Left kidney (tissue), 2 donors: ENCODE results near the gene RHOT2. TPM values are rescaled to one million over a fixed set of nuclear protein-coding genes. Genes with fewer than 3 reads are reported as not detected.

Experiments used
- DNase-seq: peaks from one replicate; pipeline ENCODE4 v3.0.0-alpha.2; 2013
- polyA plus RNA-seq: library from polyadenylated mRNA; unstranded; fragments of 120-200 nt; gene quantifications from one replicate; pipeline ENCODE4 v1.2.1, GENCODE V29; 2013; ENCODE audit not compliant: insufficient read length

The RHOT2 gene
- polyA plus RNA-seq, 1 donor = 70.8 TPM

- DNase-seq = no peak
Measured at GRCh38 chr16:630815-631405, 37.0 kb upstream of the RHOT2 start, which contains the start of gene WFIKKN1. WFIKKN1 (plus strand) TSS chr16:630985; CDS start chr16:631254, 269 bp downstream.

DNA sequence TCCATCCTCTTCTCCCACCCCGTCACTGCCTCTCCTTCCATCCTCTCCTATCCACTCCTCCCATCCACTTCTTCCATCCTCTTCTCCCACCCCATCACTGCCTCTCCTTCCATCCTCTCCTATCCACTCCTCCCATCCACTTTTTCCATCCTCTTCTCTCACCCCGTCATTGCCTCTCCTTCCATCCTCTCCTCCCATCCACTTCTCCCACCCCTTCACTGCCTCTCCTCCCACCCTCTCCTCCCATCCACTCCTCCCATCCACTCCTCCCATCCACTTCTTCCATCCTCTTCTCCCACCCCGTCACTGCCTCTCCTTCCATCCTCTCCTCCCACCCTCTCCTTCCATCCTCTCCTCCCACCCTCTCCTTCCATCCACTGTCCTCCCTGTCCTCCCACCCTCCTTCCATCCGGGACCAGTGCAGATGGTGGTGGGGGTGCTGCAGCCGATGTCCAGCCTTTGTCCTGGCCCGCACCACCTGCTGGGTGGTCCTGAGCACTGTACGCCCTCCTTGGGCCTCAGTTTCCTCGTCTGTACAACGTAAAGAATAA lies 36.0 kb upstream of the RHOT2 start:
- no peak for DNase-seq

DNA sequence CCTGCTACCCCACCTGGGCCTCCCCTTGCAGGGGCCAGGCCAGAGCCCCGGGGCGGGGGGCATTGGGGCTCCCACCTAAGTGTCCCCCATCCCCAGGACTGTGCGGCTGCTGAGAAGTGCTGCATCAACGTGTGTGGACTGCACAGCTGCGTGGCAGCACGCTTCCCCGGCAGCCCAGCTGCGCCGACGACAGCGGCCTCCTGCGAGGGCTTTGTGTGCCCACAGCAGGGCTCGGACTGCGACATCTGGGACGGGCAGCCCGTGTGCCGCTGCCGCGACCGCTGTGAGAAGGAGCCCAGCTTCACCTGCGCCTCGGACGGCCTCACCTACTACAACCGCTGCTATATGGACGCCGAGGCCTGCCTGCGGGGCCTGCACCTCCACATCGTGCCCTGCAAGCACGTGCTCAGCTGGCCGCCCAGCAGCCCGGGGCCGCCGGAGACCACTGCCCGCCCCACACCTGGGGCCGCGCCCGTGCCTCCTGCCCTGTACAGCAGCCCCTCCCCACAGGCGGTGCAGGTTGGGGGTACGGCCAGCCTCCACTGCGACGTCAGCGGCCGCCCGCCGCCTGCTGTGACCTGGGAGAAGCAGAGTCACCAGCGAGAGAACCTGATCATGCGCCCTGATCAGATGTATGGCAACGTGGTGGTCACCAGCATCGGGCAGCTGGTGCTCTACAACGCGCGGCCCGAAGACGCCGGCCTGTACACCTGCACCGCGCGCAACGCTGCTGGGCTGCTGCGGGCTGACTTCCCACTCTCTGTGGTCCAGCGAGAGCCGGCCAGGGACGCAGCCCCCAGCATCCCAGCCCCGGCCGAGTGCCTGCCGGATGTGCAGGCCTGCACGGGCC lies 35.2 kb upstream of the RHOT2 start:
- DNase-seq = no peak

DNA sequence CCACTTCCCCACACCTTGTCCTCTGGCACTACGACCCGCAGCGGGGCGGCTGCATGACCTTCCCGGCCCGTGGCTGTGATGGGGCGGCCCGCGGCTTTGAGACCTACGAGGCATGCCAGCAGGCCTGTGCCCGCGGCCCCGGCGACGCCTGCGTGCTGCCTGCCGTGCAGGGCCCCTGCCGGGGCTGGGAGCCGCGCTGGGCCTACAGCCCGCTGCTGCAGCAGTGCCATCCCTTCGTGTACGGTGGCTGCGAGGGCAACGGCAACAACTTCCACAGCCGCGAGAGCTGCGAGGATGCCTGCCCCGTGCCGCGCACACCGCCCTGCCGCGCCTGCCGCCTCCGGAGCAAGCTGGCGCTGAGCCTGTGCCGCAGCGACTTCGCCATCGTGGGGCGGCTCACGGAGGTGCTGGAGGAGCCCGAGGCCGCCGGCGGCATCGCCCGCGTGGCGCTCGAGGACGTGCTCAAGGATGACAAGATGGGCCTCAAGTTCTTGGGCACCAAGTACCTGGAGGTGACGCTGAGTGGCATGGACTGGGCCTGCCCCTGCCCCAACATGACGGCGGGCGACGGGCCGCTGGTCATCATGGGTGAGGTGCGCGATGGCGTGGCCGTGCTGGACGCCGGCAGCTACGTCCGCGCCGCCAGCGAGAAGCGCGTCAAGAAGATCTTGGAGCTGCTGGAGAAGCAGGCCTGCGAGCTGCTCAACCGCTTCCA lies 34.4 kb upstream of the RHOT2 start:
- no peak for DNase-seq

DNA sequence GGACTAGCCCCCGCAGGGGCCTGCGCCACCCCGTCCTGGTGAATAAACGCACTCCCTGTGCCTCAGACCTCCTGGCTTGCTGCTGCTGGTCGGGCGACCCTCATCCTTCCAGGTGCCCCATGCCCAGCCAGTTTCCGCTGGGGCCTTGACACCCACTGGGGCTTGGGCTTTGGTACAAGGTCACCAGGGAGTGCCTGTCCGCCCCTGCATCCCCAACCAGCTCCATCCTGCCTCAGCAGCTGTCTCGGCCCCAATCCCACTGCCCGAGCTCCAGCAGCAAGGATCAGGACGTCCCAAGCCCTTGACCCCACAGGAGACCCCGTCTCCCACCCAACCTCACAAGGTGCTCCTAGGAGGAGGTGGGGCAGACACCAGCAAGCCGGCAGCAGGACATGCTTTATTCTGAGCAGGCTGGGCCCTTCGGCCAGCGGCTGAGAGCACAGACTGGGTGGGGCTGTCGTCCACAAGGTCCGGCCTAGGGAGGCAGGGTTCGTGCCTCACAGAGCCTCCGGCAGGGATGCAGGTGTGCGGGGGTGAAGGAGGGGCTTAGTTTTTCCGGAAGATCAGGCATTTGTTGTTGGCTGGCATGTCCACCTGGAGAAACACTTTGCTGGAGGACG lies 33.8 kb upstream of the RHOT2 start:
- DNase-seq = no peak

- no peak for DNase-seq
Measured at GRCh38 chr16:634996-635395, 32.9 kb upstream of the RHOT2 start.

- DNase-seq = no peak
Measured at GRCh38 chr16:635573-636205, 32.2 kb upstream of the RHOT2 start.

DNA sequence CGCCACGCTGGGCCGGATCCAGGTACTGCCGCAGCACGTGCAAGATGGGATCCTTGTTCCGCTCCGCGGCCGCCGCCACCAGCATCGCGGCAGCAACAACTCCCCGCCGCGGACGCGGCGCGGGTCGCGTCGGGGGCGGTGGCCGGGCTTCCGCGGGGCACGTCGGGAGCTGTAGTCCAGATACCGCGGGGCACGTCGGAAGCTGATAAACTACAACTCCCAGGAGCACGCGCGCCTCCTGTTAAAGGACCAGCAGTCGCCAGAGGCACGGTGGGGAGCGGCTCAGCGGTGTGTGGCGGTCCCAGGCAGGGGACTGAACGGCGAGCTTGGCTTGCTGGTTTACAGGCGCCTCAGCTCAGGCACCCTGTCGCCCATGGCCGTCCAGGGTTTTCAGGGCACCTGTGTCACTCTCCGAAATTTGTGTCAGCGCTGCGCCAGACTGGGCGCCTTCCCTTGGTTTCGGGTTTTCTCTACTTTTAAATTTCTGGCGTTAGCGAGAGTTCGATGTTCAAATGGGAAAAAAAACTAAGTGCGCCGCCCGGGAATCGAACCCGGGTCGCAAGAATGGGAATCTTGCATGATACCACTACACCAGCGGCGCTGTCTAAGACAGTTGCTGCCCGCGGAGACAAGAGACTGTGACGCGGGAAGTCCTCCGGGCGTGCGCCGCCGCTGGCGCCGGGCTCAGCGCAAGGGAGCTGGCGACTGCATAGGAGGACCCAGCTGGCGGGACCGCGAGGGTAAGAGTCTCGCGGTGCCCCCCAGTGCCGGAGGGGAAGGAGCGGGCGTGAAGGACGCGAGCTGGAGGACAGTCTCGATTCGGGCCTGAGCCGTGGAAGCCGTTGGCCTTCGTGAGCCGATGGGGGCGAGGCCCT lies 31.5 kb upstream of the RHOT2 start, which contains the start of gene METTL26:
Gene METTL26 (minus strand): TSS at position 100 of the 875 bp plus-strand sequence. CDS start 15 bp downstream, at position 85.
- peak; percentile 92 for DNase-seq

- DNase-seq = peak; percentile 87
Measured at GRCh38 chr16:637081-638018, 30.6 kb upstream of the RHOT2 start.

DNA sequence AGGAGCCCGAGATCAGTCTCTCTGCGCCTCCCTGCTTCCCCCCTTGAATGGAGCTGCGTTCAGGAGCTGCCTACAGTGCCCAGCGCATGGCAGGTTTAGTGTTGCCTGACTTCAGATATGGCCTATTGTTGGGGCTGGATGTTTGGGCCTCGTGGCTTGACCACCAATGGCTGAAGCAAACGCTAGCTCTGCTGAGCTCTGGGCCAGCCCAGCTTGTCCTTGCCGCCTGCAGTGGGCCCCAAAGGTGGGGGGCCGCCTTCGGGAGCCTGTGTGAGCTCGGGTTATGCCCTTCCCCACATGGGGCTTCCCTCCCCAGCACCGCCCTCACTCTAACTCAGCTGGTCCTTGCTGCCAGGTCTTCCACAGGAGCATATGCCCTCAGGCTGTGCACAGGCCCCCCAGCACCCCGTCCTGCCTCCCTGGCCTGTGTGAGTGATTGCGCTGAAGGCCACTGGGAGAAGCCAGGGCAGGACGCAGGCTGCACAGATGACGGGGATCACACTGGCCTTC lies 29.8 kb upstream of the RHOT2 start:
- DNase-seq = no peak

DNA sequence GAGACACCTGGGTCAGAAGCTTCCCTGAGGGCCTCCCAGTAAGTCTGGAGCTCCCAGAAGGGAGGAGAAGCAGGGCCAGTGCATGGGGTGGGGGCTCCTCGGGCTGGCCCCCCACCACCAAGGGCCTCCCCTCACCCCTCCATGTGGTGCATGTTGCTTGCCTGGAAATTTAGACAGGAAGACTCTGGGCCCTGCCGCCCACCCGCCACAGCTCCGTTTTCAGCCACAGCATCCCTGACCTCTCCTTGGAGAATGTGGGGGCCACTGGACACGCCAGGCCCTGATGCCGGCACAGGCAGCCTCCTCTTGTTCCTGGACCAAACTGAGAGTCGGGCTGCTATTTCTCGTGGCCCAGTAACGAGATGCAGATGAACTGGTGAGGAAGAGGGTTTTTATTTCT lies 29.1 kb upstream of the RHOT2 start:
- DNase-seq = no peak

- DNase-seq = no peak
Measured at GRCh38 chr16:640614-641013, 27.3 kb upstream of the RHOT2 start.

- DNase-seq = no peak
Measured at GRCh38 chr16:641326-642188, 26.4 kb upstream of the RHOT2 start, which contains the start of gene MCRIP2. MCRIP2 (plus strand) TSS chr16:641828; CDS start chr16:641992, 164 bp downstream.

DNA sequence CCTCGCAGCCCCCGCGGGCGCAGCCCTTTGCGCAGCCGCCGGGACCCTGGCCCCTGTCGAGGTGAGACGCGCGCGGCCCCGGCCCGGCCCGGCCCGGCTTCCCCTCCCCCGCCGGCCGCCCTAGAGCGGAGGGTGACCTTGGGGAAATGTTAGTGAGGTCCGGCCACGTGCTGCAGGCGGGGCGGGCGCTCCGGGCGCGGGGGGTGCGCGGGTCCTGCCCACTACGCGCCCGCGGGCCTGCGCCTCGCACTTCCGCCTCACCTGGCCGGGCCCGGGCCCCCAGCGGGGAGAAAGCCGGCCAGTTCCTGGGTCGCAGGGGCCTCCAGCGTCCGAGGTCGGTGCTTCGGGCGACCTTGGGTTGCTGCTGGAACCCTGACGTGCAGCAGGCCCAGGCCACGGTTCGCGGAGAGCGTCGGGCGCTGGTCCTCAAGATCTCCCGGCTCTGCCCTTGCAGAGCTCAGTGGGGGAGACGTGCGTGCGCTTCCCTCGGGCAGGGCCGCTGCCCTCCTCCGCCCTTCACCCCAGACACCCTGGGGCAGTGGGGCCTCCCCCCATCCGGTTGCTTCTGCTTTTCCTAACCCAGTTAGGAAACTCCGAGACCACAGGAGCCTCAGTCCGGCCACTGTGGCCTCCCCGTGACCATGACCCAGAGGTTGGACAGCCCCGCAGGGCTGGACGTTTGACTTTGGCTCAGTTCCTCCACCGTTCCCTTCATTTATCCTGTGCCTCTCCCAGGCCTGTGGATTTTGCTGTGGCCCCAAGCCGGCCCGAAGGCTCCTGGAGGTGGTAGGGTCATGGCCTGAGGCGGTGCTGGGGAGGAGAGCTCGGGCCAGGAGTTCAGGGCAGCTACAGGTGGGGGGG lies 25.5 kb upstream of the RHOT2 start:
- DNase-seq = no peak

DNA sequence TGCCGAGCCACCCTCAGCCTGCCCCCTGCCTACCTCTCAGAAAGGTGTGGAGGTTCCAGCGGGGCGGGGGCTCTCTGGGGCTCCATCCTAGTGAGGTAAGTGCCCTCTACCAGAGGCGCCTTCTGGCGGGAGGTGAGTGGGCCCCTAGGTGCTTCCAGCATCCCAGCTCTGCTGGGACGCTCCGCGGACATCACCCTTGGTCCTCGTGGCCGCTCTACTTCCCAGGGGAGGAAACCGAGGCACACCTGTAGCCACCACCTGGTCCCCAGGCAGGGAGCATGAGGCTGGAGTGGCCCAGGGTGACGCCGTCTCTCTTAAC lies 24.9 kb upstream of the RHOT2 start:
- DNase-seq = no peak

- DNase-seq = no peak
Measured at GRCh38 chr16:644556-644955, 23.4 kb upstream of the RHOT2 start.
